Measurements from ENCODE around the gene CLCN3. TPM values are rescaled to one million over a fixed set of nuclear protein-coding genes. Genes with fewer than 3 reads are reported as not detected.

Gene CLCN3
- total RNA-seq, 2 donors from 2014 or later, result 22.4 to 40.5 TPM

GRCh38 chr4:169741569-169741968, 121.2 kb downstream of the CLCN3 start:
- TF ChIP-seq CTCF (IDR thresholded peaks at IDR 0.05) (no peak), POLR2A (IDR thresholded peaks at IDR 0.05) (no peak)
- DNase-seq (no peak), ATAC-seq (no peak)
- H3K27me3 ChIP-seq, result no peaks in the 10 kb centered on the region
- peaks cover 0 to 5% of the 10 kb centered on the region in 2 donors for H3K36me3 ChIP-seq (replicated peaks in 1 of 2; ENCODE audit: insufficient read depth in 1 of 2, low read depth in 2 of 2)
- intact Hi-C loops (cut with DNase I), result no loop called here
- H3K27ac ChIP-seq, result no peak overlapping the region
- H3K4me3 ChIP-seq, result no peak overlapping the region
- no peaks in the 10 kb centered on the region for H3K4me1 ChIP-seq
- no peaks in the 10 kb centered on the region for H3K9me3 ChIP-seq
- WGBS, 2 donors, result 79 to 83% methylated on average over 2 of the region's 2 CpGs

- TF ChIP-seq CTCF (IDR thresholded peaks at IDR 0.05) (no peak), POLR2A (IDR thresholded peaks at IDR 0.05) (no peak)
- no peak for DNase-seq
- peaks cover 0 to 5% of the 10 kb centered on the region in 2 donors for H3K36me3 ChIP-seq (replicated peaks in 1 of 2; ENCODE audit: insufficient read depth in 1 of 2, low read depth in 2 of 2)
These were observed 124.2 kb downstream of the CLCN3 start for GRCh38 chr4:169744601-169745000.

GRCh38 chr4:169745291-169745690, 124.9 kb downstream of the CLCN3 start:
- Histone ChIP-seq H3K27me3 (no peaks in the 10 kb centered on the region), H3K4me1 (no peaks in the 10 kb centered on the region), H3K27ac (no peak overlapping the region), H3K4me3 (no peak overlapping the region), H3K9me3 (no peaks in the 10 kb centered on the region), H3K36me3 (replicated peaks in 1 of 2; ENCODE audit: insufficient read depth in 1 of 2, low read depth in 2 of 2) (peaks cover 0 to 5% of the 10 kb centered on the region in 2 donors)
- ATAC-seq (no peak), DNase-seq (no peak)
- TF ChIP-seq CTCF (IDR thresholded peaks at IDR 0.05), result no peak
- no peak for TF ChIP-seq POLR2A (IDR thresholded peaks at IDR 0.05)
- intact Hi-C loops (cut with DNase I), result no loop called here
- WGBS, 2 donors, result 100% methylated on average over 1 of the region's 1 CpG; no CpG with 5 or more reads in 1 of the 2 donors

More at GRCh38 chr4:169744601-169745000, 124.2 kb downstream of the CLCN3 start:
- no peaks in the 10 kb centered on the region for H3K4me1 ChIP-seq
- no peaks in the 10 kb centered on the region for H3K27me3 ChIP-seq
- H3K4me3 ChIP-seq, result no peak overlapping the region
- ATAC-seq, result no peak
- H3K9me3 ChIP-seq, result no peaks in the 10 kb centered on the region
- WGBS, 2 donors, result 93 to 97% methylated on average over 1 of the region's 1 CpG
- no peak overlapping the region for H3K27ac ChIP-seq
- intact Hi-C loops (cut with DNase I), result no loop called here

- no peaks in the 10 kb centered on the region for H3K36me3 ChIP-seq (replicated peaks in 1 of 2; ENCODE audit: insufficient read depth in 1 of 2, low read depth in 2 of 2)
- DNase-seq (no peak), ATAC-seq (peak; percentile 9)
- no peaks in the 10 kb centered on the region for H3K9me3 ChIP-seq
- TF ChIP-seq CTCF (IDR thresholded peaks at IDR 0.05) (no peak), POLR2A (IDR thresholded peaks at IDR 0.05) (no peak)
- H3K4me3 ChIP-seq, result peak overlapping the region in 1 of 2 donors; percentile 67
- peak overlapping the region; percentile 58 to 74 (median 71) for H3K27ac ChIP-seq
- 1 to 2% methylated on average over 13 of the region's 13 CpGs for WGBS, 2 donors
- peaks cover 19% of the 10 kb centered on the region for H3K4me1 ChIP-seq
- H3K27me3 ChIP-seq, result no peaks in the 10 kb centered on the region
- intact Hi-C loops (cut with DNase I), result no loop called here
These were observed 136.7 kb downstream of the CLCN3 start for GRCh38 chr4:169756971-169757574.
